Glutamatergic neuron (in vitro differentiated cells): Measurements from ENCODE around the gene TRAPPC6A. TPM values are rescaled to one million over a fixed set of nuclear protein-coding genes. Genes with fewer than 3 reads are reported as not detected.

Experiments
- DNase-seq: peaks from one replicate; pipeline ENCODE4 v3.0.0; 2022
- H3K27ac Mint-ChIP-seq: one replicate; pipeline ENCODE4 v1.8.0; 2020; ENCODE audit warnings: mild to moderate bottlenecking, mixed read lengths, inconsistent platforms; ENCODE audit not compliant: unreplicated experiment
- H3K27me3 Mint-ChIP-seq: one replicate; pipeline ENCODE4 v1.8.0; 2020; ENCODE audit warnings: mild to moderate bottlenecking, moderate library complexity, mixed read lengths, inconsistent platforms; ENCODE audit not compliant: unreplicated experiment
- H3K36me3 Mint-ChIP-seq: one replicate; pipeline ENCODE4 v1.8.0; 2020; ENCODE audit warnings: mild to moderate bottlenecking, mixed read lengths, inconsistent platforms; ENCODE audit not compliant: unreplicated experiment
- H3K4me1 Mint-ChIP-seq: one replicate; pipeline ENCODE4 v1.8.0; 2020; ENCODE audit warnings: mild to moderate bottlenecking, low read depth, mixed read lengths, inconsistent platforms; ENCODE audit not compliant: unreplicated experiment
- H3K4me3 Mint-ChIP-seq: one replicate; pipeline ENCODE4 v1.8.0; 2020; ENCODE audit warnings: mild to moderate bottlenecking, mixed read lengths, inconsistent platforms; ENCODE audit not compliant: unreplicated experiment
- H3K9me3 Mint-ChIP-seq: one replicate; pipeline ENCODE4 v1.8.0; 2020; ENCODE audit warnings: mild to moderate bottlenecking, moderate library complexity, mixed read lengths, inconsistent platforms; ENCODE audit not compliant: unreplicated experiment
- CTCF ChIP-seq: fragments of 200-600 bp; sonication (generic); IDR thresholded peaks from one replicate; pipeline ENCODE4 v1.5.0; 2021; ENCODE audit not compliant: partially characterized antibody, unreplicated experiment
- total RNA-seq: library from RNA; stranded (reverse); fragmentation: NEBNext Ultra II Directional; extraction: Animal tissue kit (Norgen Biotek cat#: 25700); gene quantifications from one replicate; pipeline ENCODE4 v1.2.1, GENCODE V29; 2021; ENCODE audit not compliant: unreplicated experiment

The TRAPPC6A gene
- total RNA-seq, 1 donor from 2014 or later, result 31.6 TPM

- no peaks in the 10 kb centered on the region for H3K9me3 Mint-ChIP-seq
- peaks cover 1% of the 10 kb centered on the region for H3K4me1 Mint-ChIP-seq
- no peak for DNase-seq
- H3K4me3 Mint-ChIP-seq, result no peak overlapping the region
- H3K27me3 Mint-ChIP-seq, result peaks cover 14% of the 10 kb centered on the region
- TF ChIP-seq CTCF, result no peak
- H3K36me3 Mint-ChIP-seq, result no peaks in the 10 kb centered on the region
- no peak overlapping the region for H3K27ac Mint-ChIP-seq
Observed at GRCh38 chr19:45218426-45218825, 40.4 kb upstream of the TRAPPC6A start.

DNA sequence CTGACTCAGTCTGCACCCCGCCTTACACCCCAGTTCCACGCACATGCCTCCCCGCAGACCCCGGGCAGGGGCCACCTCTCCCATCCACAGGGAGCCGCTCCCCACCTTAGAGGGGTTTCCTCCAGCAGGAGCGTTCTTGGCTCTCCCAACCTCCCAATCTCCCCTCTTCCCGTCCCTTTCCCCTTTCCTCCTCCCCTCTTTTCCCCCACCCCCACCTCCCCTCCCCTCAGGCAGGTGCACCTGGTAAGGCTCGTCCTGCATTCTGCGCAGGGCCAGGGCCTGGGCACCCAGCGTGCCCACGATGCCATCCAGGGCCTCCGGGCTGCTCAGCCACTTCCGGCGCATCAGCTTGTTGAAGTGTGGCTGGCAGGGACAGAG lies 39.9 kb upstream of the TRAPPC6A start:
- Mint-ChIP-seq H3K4me3 (no peak overlapping the region), H3K9me3 (no peaks in the 10 kb centered on the region), H3K27ac (no peak overlapping the region), H3K4me1 (peaks cover 1% of the 10 kb centered on the region), H3K27me3 (peaks cover 15% of the 10 kb centered on the region), H3K36me3 (no peaks in the 10 kb centered on the region)
- TF ChIP-seq CTCF, result no peak
- DNase-seq, result no peak

- no peak for TF ChIP-seq CTCF
- Mint-ChIP-seq H3K36me3 (no peaks in the 10 kb centered on the region), H3K27ac (no peak overlapping the region), H3K27me3 (peaks cover 15% of the 10 kb centered on the region), H3K4me3 (no peak overlapping the region), H3K4me1 (peaks cover 1% of the 10 kb centered on the region), H3K9me3 (no peaks in the 10 kb centered on the region)
- no peak for DNase-seq
Observed at GRCh38 chr19:45217193-45217956, 39.3 kb upstream of the TRAPPC6A start.

GRCh38 chr19:45216667-45217066 lies 38.6 kb upstream of the TRAPPC6A start:
- Mint-ChIP-seq H3K4me3 (no peak overlapping the region), H3K9me3 (no peaks in the 10 kb centered on the region), H3K4me1 (peaks cover 1% of the 10 kb centered on the region), H3K36me3 (no peaks in the 10 kb centered on the region), H3K27me3 (peaks cover 15% of the 10 kb centered on the region), H3K27ac (no peak overlapping the region)
- no peak for DNase-seq
- TF ChIP-seq CTCF, result no peak

GRCh38 chr19:45215391-45216191 lies 37.6 kb upstream of the TRAPPC6A start:
- peak; percentile 37 for DNase-seq
- peaks cover 13% of the 10 kb centered on the region for H3K27me3 Mint-ChIP-seq
- peak overlapping the region; percentile 79 for H3K4me3 Mint-ChIP-seq
- no peak overlapping the region for H3K27ac Mint-ChIP-seq
- no peaks in the 10 kb centered on the region for H3K9me3 Mint-ChIP-seq
- H3K36me3 Mint-ChIP-seq, result no peaks in the 10 kb centered on the region
- no peak for TF ChIP-seq CTCF
- H3K4me1 Mint-ChIP-seq, result peaks cover 1% of the 10 kb centered on the region
